Spleen (tissue), 11 donors: Measurements from ENCODE around the gene GNRH2. TPM values are rescaled to one million over a fixed set of nuclear protein-coding genes. Genes with fewer than 3 reads are reported as not detected.

ENCODE experiments used
- DNase-seq: peaks from one replicate; pipeline ENCODE4 v3.0.0-alpha.2; 2020
- H3K27ac ChIP-seq, 8 donors: fragments of 200-600 bp; sonication (generic) in 7 of 8; 1 replicate in 4 of 8; 2 replicates in 4 of 8; pipeline versions ENCODE4 v1.5.0 to v1.8.0; 2016 to 2021; ENCODE audit warnings: inconsistent platforms in 4 of 8, mild to moderate bottlenecking in 4 of 8, moderate library complexity in 1 of 8
- H3K27me3 ChIP-seq, 7 donors: fragments of 200-600 bp; sonication (generic) in 6 of 7; replicated peaks in 1 of 7; 1 replicate in 4 of 7; 2 replicates in 3 of 7; pipeline versions ENCODE4 v1.5.0 to v1.8.0; 2016 to 2021; ENCODE audit warnings: inconsistent platforms in 3 of 7, mild to moderate bottlenecking in 1 of 7
- H3K36me3 ChIP-seq, 6 donors: fragments of 200-600 bp; sonication (generic) in 5 of 6; 1 replicate in 4 of 6; 2 replicates in 2 of 6; pipeline versions ENCODE4 v1.5.0 to v1.8.0; 2016 to 2021; ENCODE audit warnings: inconsistent platforms in 2 of 6
- H3K4me1 ChIP-seq, 6 donors: fragments of 200-600 bp; sonication (generic) in 5 of 6; 1 replicate in 3 of 6; 2 replicates in 3 of 6; pipeline versions ENCODE4 v1.5.0 to v1.8.0; 2016 to 2021; ENCODE audit warnings: inconsistent platforms in 3 of 6
- H3K4me3 ChIP-seq, 8 donors: fragments of 200-600 bp; sonication (generic) in 7 of 8; 1 replicate in 4 of 8; 2 replicates in 4 of 8; pipeline versions ENCODE4 v1.5.0 to v1.8.0; 2016 to 2021; ENCODE audit warnings: inconsistent platforms in 4 of 8, mild to moderate bottlenecking in 4 of 8, moderate library complexity in 2 of 8
- H3K9me3 ChIP-seq, 8 donors: fragments of 200-600 bp; sonication (generic) in 7 of 8; 1 replicate in 4 of 8; 2 replicates in 4 of 8; pipeline versions ENCODE4 v1.5.0 to v1.8.0; 2016 to 2021; ENCODE audit warnings: inconsistent platforms in 4 of 8
- POLR2A ChIP-seq, 3 donors: fragments of 450-650 bp; IDR thresholded peaks; one replicate each; pipeline ENCODE4 v1.5.1; 2017; ENCODE audit warnings: antibody characterized with exemption in 3 of 3, mild to moderate bottlenecking in 1 of 3
- POLR2AphosphoS5 ChIP-seq, 3 donors: sonication (generic); formaldehyde crosslinking; IDR thresholded peaks; one replicate each; pipeline ENCODE4 v1.5.1; 2017; ENCODE audit warnings: antibody characterized with exemption in 3 of 3
- WGBS, 5 donors: extraction: QIAGEN DNeasy Blood & Tissue Kit in 3 of 5; methylation state at CpG; one replicate each; pipeline versions ENCODE4 v1.1.5 to v1.1.7; 2013 to 2018; 5-methylcytosine and 5-hydroxymethylcytosine counted together
- intact Hi-C: fragments of 100-400 bp; cut with DNase I; formaldehyde crosslinking; loops from one replicate; pipeline ENCODE4 v1.15.0; 2023; ENCODE audit warnings: low total_unique reads
- polyA plus RNA-seq, 3 donors: library from polyadenylated mRNA; stranded (reverse); fragments of 200-250 nt; gene quantifications; one replicate each; pipeline ENCODE4 v1.2.1, GENCODE V29; 2013
- total RNA-seq, 7 donors: library from RNA; depleted of rRNA in 3 of 7; stranded (reverse); fragments of >200 nt in 3 of 7; fragmentation: NEBNext Ultra II Directional in 4 of 7; extraction: Animal tissue kit (Norgen Biotek cat#: 25700) in 4 of 7; gene quantifications; one replicate each; pipeline versions ENCODE4 v1.1.0 to v1.2.1, GENCODE V29; 2016 to 2021
- TF ChIP-seq, protein P1 (sequence below), 11 experiments: fragments of 200-600 bp in 7 of 11; fragments of 450-650 bp in 4 of 11; sonication (generic) in 4 of 11; IDR thresholded peaks in 8 of 11; conservative IDR thresholded peaks in 3 of 11; 1 replicate in 7 of 11; 2 replicates in 4 of 11; pipeline versions ENCODE4 v1.4.0 to v1.8.0; 2016 to 2021; ENCODE audit warnings: antibody characterized with exemption in 11 of 11, inconsistent platforms in 4 of 11, mild to moderate bottlenecking in 1 of 11
- donor health status: healthy with polysubstance abuse.
- donor health status: DM: no; HTN: no; CAD: no; lungs with moderate emphysema.
- donor health status: DM: no; HTN: no; CAD: no.
- donor health status: Bipolar disorder and iron deficiency.
- donor health status: healthy.
- donor health status: DM: no; HTN: no; CAD: no.
- donor health status: DM: yes; HTN: yes; CAD: no.

Gene GNRH2
- total and polyA plus RNA-seq, 10 donors: 0.70 to 1.7 (median 1.0) TPM; not detected in 6

DNA sequence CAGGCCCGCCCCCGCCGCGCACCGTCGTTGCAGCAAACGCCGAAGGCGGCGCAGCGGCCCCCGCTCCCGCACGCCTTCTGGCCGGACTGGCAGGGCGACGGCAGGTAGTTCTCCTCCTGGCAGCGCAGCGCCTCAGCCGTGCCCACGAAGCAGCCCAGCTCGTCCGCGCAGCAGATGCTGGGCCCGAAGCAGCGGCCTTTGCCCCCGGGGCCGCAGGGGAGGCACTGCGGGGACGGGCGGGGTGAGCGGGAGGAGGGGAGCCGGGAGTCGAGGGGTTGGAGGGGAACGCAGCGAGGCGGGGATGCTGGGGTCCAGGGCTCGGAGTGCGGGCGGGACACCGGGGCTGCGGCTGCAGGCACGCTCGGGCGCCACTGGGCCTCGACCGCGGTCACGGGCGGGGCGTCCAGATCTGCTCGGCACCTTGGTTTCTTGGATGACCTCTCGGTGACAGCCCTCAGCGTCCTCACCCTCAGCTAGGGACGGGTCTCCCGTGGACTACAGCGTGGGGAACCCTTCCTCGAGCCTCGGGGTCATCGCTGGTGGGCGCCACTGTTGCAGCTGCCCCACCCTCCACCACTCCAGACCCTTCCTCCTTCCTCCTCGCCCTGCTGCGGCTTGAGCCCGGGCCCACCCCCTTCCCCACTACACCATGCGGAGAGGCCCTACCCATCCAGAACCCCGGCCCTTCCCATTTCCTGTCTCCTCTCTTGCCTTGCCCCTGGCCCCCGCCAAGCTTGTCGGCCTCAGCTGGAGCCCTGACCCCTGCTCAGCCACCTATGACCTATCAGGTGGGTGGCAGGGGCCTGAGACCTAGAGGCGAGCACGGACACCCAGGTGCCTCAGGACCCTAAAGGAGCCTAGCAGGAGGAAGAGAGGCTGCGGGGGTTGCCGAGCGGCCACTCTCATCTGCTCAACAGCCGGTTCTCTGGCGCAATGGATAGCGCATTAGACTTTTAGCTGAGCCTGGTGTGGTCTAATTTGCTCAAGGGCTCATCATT lies 39.8 kb downstream of the GNRH2 start:
- 5 to 14% (median 9%) methylated on average over 25 to 76 of the region's 76 CpGs for WGBS, 5 donors
- TF ChIP-seq POLR2AphosphoS5 (IDR thresholded peaks at IDR 0.05): no peak
- no peak for TF ChIP-seq POLR2A (IDR thresholded peaks at IDR 0.05)
- TF ChIP-seq, protein P1, sequence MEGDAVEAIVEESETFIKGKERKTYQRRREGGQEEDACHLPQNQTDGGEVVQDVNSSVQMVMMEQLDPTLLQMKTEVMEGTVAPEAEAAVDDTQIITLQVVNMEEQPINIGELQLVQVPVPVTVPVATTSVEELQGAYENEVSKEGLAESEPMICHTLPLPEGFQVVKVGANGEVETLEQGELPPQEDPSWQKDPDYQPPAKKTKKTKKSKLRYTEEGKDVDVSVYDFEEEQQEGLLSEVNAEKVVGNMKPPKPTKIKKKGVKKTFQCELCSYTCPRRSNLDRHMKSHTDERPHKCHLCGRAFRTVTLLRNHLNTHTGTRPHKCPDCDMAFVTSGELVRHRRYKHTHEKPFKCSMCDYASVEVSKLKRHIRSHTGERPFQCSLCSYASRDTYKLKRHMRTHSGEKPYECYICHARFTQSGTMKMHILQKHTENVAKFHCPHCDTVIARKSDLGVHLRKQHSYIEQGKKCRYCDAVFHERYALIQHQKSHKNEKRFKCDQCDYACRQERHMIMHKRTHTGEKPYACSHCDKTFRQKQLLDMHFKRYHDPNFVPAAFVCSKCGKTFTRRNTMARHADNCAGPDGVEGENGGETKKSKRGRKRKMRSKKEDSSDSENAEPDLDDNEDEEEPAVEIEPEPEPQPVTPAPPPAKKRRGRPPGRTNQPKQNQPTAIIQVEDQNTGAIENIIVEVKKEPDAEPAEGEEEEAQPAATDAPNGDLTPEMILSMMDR (IDR thresholded peaks at IDR 0.05 in 8 of 11, conservative IDR thresholded peaks at IDR 0.05 in 3 of 11): no peak

DNA sequence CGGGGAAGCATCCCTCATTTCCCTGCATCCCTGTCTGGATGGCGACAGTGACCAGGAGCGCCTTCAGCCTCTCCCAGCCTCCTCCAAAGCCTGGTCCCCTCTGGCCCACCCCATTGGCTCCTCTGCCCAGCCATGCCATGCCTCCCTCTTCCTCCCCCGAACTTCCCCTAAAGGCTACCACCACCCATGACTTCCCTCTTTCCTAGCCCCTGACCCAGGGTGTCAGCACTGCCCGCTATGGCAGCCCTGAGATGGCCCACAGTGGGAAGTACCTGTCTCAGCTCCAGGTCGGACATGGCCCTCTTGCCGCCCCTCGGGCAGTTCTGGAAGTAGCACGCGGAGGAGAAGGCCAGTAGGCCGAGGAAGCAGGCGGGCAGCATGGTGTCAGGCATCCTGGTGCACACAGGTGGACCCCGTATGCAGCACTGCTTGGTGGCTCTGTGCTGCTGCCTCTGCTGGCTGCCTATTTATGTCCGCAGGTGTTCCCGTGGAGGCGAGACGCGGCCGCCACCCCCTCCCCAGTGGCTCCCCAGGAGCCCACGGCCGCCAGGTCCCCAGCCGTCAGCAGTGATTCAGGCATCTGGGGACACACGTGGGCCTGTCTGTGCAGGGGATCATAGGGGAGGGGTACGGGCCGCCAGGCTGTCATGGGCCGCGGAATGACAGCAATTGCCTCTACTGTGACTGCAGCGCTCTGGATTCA lies 41.0 kb downstream of the GNRH2 start, which contains the start of gene AVP:
TSS of gene AVP (minus strand) at position 442 of the 703 bp plus-strand sequence. CDS start at position 392, 50 bp downstream.
- no peaks in the 10 kb centered on the region for H3K9me3 ChIP-seq
- peak within 1 kb of the TSS in 2 of 8 donors; percentile 32 to 65 for H3K4me3 ChIP-seq
- 50 to 77% (median 56%) methylated on average over 17 to 28 of the region's 28 CpGs for WGBS, 5 donors
- no peak for DNase-seq
- intact Hi-C loops: no loop called here
- H3K4me1 ChIP-seq: peaks cover 3 to 29% (median 18%) of the 10 kb centered on the region in 6 donors
- TF ChIP-seq POLR2AphosphoS5 (IDR thresholded peaks at IDR 0.05) (no peak), POLR2A (IDR thresholded peaks at IDR 0.05) (no peak)
- TF ChIP-seq, protein P1 (IDR thresholded peaks at IDR 0.05 in 8 of 11, conservative IDR thresholded peaks at IDR 0.05 in 3 of 11): no peak
- no peak within 1 kb of the TSS for H3K27ac ChIP-seq
- H3K36me3 ChIP-seq: no peaks in the 10 kb centered on the region
- H3K27me3 ChIP-seq: peaks cover 4 to 71% (median 45%) of the 10 kb centered on the region in 7 donors

More for the DNA sequence above, 39.8 kb downstream of the GNRH2 start:
- DNase-seq: no peak
- Histone ChIP-seq H3K4me1 (peaks cover 3 to 29% (median 18%) of the 10 kb centered on the region in 6 donors), H3K4me3 (peak overlapping the region; percentile 7 to 65 (median 26)), H3K27ac (no peak overlapping the region), H3K36me3 (no peaks in the 10 kb centered on the region), H3K27me3 (peaks cover 4 to 75% (median 45%) of the 10 kb centered on the region in 7 donors), H3K9me3 (no peaks in the 10 kb centered on the region)
- intact Hi-C loops: no loop called here

DNA sequence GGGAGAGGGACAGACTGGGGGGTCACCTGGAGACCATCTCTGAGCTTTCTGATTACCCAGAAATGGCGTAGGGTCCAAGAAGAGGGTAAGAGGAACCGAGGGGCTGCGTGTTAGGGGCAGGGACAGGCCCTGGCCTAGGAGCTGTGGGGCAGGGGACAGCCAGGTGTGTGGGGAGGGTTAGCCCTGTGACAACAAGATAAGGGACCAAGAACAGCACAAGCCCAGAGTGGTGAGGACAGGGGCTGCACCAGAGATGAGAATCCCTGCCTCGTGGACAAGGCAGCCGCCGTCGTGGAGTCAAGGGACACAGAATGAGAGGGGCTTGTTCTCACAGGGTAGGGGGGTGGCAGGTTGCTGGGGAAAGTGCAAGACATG lies 41.6 kb downstream of the GNRH2 start:
- peaks cover 3 to 29% (median 18%) of the 10 kb centered on the region in 6 donors for H3K4me1 ChIP-seq
- no peak overlapping the region for H3K27ac ChIP-seq
- intact Hi-C loops: no loop called here
- no peak for DNase-seq
- no peaks in the 10 kb centered on the region for H3K9me3 ChIP-seq
- WGBS, 5 donors: 66 to 87% (median 71%) methylated on average over 7 of the region's 7 CpGs
- H3K36me3 ChIP-seq: no peaks in the 10 kb centered on the region
- H3K4me3 ChIP-seq: no peak overlapping the region
- peaks cover 4 to 73% (median 45%) of the 10 kb centered on the region in 7 donors for H3K27me3 ChIP-seq
- TF ChIP-seq POLR2A (IDR thresholded peaks at IDR 0.05) (no peak), POLR2AphosphoS5 (IDR thresholded peaks at IDR 0.05) (no peak)
- TF ChIP-seq, protein P1 (IDR thresholded peaks at IDR 0.05 in 8 of 11, conservative IDR thresholded peaks at IDR 0.05 in 3 of 11): no peak
